ENCODE measurements around the gene CHRNA5.

DNA sequence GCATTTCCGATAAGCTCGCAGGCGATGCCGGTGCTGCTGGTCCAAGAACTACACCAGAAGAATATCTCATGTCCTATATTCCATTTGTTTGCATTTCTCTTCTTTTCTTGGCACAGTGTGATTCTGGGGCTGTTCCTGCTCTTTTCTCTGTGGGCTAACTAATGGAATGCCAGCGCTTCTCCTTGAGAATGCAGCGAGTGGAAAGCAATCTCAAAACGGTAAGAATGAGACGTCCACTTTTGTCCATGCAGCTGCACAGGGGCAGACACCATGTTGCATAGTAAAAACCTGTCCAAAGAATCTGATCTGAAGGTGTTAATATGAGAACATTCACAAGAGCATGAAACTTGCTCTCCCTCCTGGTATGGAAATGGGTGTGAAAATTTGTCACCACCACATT lies 62.0 kb downstream of the CHRNA5 start:
- TF ChIP-seq, protein P1, sequence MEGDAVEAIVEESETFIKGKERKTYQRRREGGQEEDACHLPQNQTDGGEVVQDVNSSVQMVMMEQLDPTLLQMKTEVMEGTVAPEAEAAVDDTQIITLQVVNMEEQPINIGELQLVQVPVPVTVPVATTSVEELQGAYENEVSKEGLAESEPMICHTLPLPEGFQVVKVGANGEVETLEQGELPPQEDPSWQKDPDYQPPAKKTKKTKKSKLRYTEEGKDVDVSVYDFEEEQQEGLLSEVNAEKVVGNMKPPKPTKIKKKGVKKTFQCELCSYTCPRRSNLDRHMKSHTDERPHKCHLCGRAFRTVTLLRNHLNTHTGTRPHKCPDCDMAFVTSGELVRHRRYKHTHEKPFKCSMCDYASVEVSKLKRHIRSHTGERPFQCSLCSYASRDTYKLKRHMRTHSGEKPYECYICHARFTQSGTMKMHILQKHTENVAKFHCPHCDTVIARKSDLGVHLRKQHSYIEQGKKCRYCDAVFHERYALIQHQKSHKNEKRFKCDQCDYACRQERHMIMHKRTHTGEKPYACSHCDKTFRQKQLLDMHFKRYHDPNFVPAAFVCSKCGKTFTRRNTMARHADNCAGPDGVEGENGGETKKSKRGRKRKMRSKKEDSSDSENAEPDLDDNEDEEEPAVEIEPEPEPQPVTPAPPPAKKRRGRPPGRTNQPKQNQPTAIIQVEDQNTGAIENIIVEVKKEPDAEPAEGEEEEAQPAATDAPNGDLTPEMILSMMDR (conservative IDR thresholded peaks at IDR 0.05 in 1 of 2, IDR thresholded peaks at IDR 0.05 in 1 of 2; ENCODE audit: extremely low read depth in 1 of 2, insufficient read depth in 1 of 2, low read depth in 1 of 2, low read length in 2 of 2), result no peak
- no peak for TF ChIP-seq EZH2 (IDR thresholded peaks at IDR 0.05; ENCODE audit: borderline replicate concordance, low read length)
